ENCODE results near the gene KRTAP19-4. TPM values are rescaled to one million over a fixed set of nuclear protein-coding genes. Genes with fewer than 3 reads are reported as not detected.

KRTAP19-4 gene
- total and polyA plus RNA-seq, 2 of the 13 experiments (the other 11 are each of a cell fraction or from before 2014, with no cell fraction given) = not detected

GRCh38 chr21:30482130-30482529, 14.8 kb downstream of the KRTAP19-4 start (continued):
- no peak for TF ChIP-seq ZNF275 (CRISPR knock-in tag; IDR thresholded peaks at IDR 0.05; ENCODE audit: borderline replicate concordance)
- TF ChIP-seq SMAD9 (CRISPR knock-in tag; IDR thresholded peaks at IDR 0.05) = no peak
- TF ChIP-seq HOMEZ (CRISPR knock-in tag; IDR thresholded peaks at IDR 0.05; ENCODE audit: low read depth) = no peak
- no peak for TF ChIP-seq ZBTB49 (CRISPR knock-in tag; IDR thresholded peaks at IDR 0.05; ENCODE audit: borderline replicate concordance)
- TF ChIP-seq SYNCRIP (IDR thresholded peaks at IDR 0.05; ENCODE audit: insufficient read depth, low read depth, low read length) = no peak
- no peak for TF ChIP-seq HMG20A (CRISPR knock-in tag; IDR thresholded peaks at IDR 0.05; ENCODE audit: borderline replicate concordance)
- no peak for TF ChIP-seq DNMT1 (CRISPR knock-in tag; IDR thresholded peaks at IDR 0.05)

GRCh38 chr21:30480145-30480544, 16.8 kb downstream of the KRTAP19-4 start, which contains the start of gene KRTAP19-1:
KRTAP19-1 (minus strand) TSS chr21:30480367; CDS start chr21:30480317, 50 bp downstream.
- Histone ChIP-seq H3K4me1 (ENCODE audit: insufficient read depth, low read length) (no peaks in the 10 kb centered on the region), H3K27ac (ENCODE audit: extremely low read length, insufficient read depth, low read length) (no peak within 1 kb of the TSS), H4K20me1 (ENCODE audit: insufficient read depth, low read length) (no peaks in the 10 kb centered on the region), H3K9me3 (ENCODE audit: low read length) (peaks cover 86% of the 10 kb centered on the region), H2AFZ (ENCODE audit: low read length) (no peak within 1 kb of the TSS), H3K4me2 (ENCODE audit: low read depth, low read length) (no peak within 1 kb of the TSS), H3K9ac (ENCODE audit: insufficient read depth, low read depth, low read length) (no peak within 1 kb of the TSS), H3K79me2 (ENCODE audit: insufficient read depth, low read length) (no peaks in the 10 kb centered on the region), H3K4me3 (replicated peaks in 1 of 3; ENCODE audit: insufficient read depth in 1 of 3, low read depth in 2 of 3, low read length in 3 of 3) (no peak within 1 kb of the TSS), H3K27me3 (ENCODE audit: control insufficient read depth in 1 of 2, insufficient read depth in 2 of 2, low read length in 2 of 2) (no peaks in the 10 kb centered on the region), H3K36me3 (replicated peaks in 1 of 2; ENCODE audit: control insufficient read depth in 1 of 2, insufficient read depth in 2 of 2, low read length in 2 of 2) (no peaks in the 10 kb centered on the region)
- FAIRE-seq (no peak), ATAC-seq (no peak), DNase-seq (ENCODE audit: low spot score) (no peak)
- in situ Hi-C loops (cut with HindIII; ENCODE audit: extremely low pct_ligation_motif_present, low pct_unique_long_range_greater_than_20kb) = no loop called here
- intact Hi-C loops (cut with micrococcal nuclease; ENCODE audit: unreplicated experiment) = no loop called here
- no TSS peak for BruUV-seq (replicated peaks)
- ChIA-PET CTCF (ENCODE audit: low intra/inter-chr PET ratio, low total read pairs) (no interaction called here), POLR2A (no interaction called here)
- 7% methylated on average over 3 of the region's 7 CpGs for WGBS (ENCODE audit: low lambda C conversion rate)
- TF ChIP-seq ZNF496 (CRISPR knock-in tag; IDR thresholded peaks at IDR 0.05; ENCODE audit: insufficient replicate concordance) (no peak), ZBED4 (CRISPR knock-in tag; IDR thresholded peaks at IDR 0.05; ENCODE audit: borderline replicate concordance) (no peak)
